GM10266 (cell line): ENCODE data around the gene STN1.

Source experiments
- DNase-seq: peaks from one replicate; pipeline ENCODE4 v3.0.0; 2012; ENCODE audit errors: extremely low spot score
- CTCF ChIP-seq: IDR thresholded peaks from 2 replicates; pipeline ENCODE4 v1.5.1; 2012; ENCODE audit warnings: mild to moderate bottlenecking, low read depth; ENCODE audit not compliant: control insufficient read depth, insufficient read depth; ENCODE audit errors: missing control alignments

STN1 gene

GRCh38 chr10:103879831-103880230 lies 38.2 kb downstream of the STN1 start:
- no peak for TF ChIP-seq CTCF
- DNase-seq: no peak

- TF ChIP-seq CTCF: no peak
- DNase-seq: no peak
Measured at GRCh38 chr10:103879409-103879808, 38.6 kb downstream of the STN1 start.

GRCh38 chr10:103877861-103878260 lies 40.1 kb downstream of the STN1 start:
- TF ChIP-seq CTCF: no peak
- no peak for DNase-seq

- DNase-seq: no peak
- TF ChIP-seq CTCF: no peak
Measured at GRCh38 chr10:103876155-103876554, 41.8 kb downstream of the STN1 start.

GRCh38 chr10:103874730-103875129 lies 43.3 kb downstream of the STN1 start:
- DNase-seq: no peak
- no peak for TF ChIP-seq CTCF

GRCh38 chr10:103872137-103872931 lies 45.6 kb downstream of the STN1 start:
- DNase-seq: no peak
- no peak for TF ChIP-seq CTCF

- DNase-seq: no peak
- TF ChIP-seq CTCF: no peak
Measured at GRCh38 chr10:103871006-103871405, 47.0 kb downstream of the STN1 start.
